Body of pancreas (tissue), 4 donors: ENCODE results near the gene TMCO1. TPM values are rescaled to one million over a fixed set of nuclear protein-coding genes. Genes with fewer than 3 reads are reported as not detected.
"Not testable (repeated sequence)": the region's sequence is repeated elsewhere in the genome, so short reads cannot be mapped to it uniquely, and the experiment has no call there.

Source experiments
- ATAC-seq: fragments of 150-250 bp; one replicate; pipeline ENCODE4 v1.9.1; 2016
- DNase-seq, 4 donors: peaks; one replicate each; pipeline ENCODE4 v3.0.0-alpha.2; 2019
- H3K27ac ChIP-seq, 4 donors: fragments of 200-600 bp; sonication (generic); 1 replicate in 3 of 4; 2 replicates in 1 of 4; pipeline versions ENCODE4 v1.5.1 to v1.6.1; 2016 to 2019; ENCODE audit warnings: mild to moderate bottlenecking in 1 of 4, mixed read lengths in 1 of 4, moderate library complexity in 1 of 4
- H3K27me3 ChIP-seq, 2 donors: fragments of 200-600 bp; sonication (generic); one replicate each; pipeline ENCODE4 v1.6.0; 2016; ENCODE audit warnings: mild to moderate bottlenecking in 1 of 2
- H3K36me3 ChIP-seq, 2 donors: fragments of 200-600 bp; sonication (generic); replicated peaks in 1 of 2; 2 replicates each; pipeline ENCODE4 v1.5.1; 2016; ENCODE audit warnings: low read depth in 2 of 2; ENCODE audit not compliant: insufficient read depth in 1 of 2
- H3K4me1 ChIP-seq: fragments of 200-600 bp; sonication (generic); one replicate; pipeline ENCODE4 v1.6.0; 2016
- H3K4me3 ChIP-seq, 2 donors: fragments of 200-600 bp; sonication (generic); 1 replicate in 1 of 2; 2 replicates in 1 of 2; pipeline ENCODE4 v1.5.1; 2016 to 2019
- H3K9me3 ChIP-seq, 3 donors: fragments of 200-600 bp; sonication (generic); 1 replicate in 2 of 3; 2 replicates in 1 of 3; pipeline ENCODE4 v1.5.1; 2016
- CTCF ChIP-seq, 7 experiments: fragments of 450-650 bp in 4 of 7; fragments of 200-600 bp in 3 of 7; sonication (generic) in 3 of 7; IDR thresholded peaks; one replicate each; pipeline ENCODE4 v1.5.1; 2016 to 2019; ENCODE audit warnings: antibody characterized with exemption in 7 of 7
- POLR2A ChIP-seq, 3 donors: fragments of 450-650 bp; IDR thresholded peaks; one replicate each; pipeline ENCODE4 v1.6.1; 2016; ENCODE audit warnings: antibody characterized with exemption in 3 of 3, mild to moderate bottlenecking in 2 of 3
- WGBS, 2 donors: methylation state at CpG; one replicate each; pipeline ENCODE4 v1.1.5; 2017; 5-methylcytosine and 5-hydroxymethylcytosine counted together
- intact Hi-C: fragments of 100-400 bp; cut with DNase I; formaldehyde crosslinking; loops from one replicate; pipeline ENCODE4 v1.15.1; 2023
- total RNA-seq, 2 donors: library from RNA; depleted of rRNA; stranded (reverse); fragments of >200 nt; gene quantifications; one replicate each; pipeline ENCODE4 v1.1.0, GENCODE V29; 2016

Gene TMCO1
- total RNA-seq, 2 donors from 2014 or later: 29.0 to 39.2 TPM

- no peaks in the 10 kb centered on the region for H3K4me1 ChIP-seq
- no peak for TF ChIP-seq POLR2A (IDR thresholded peaks at IDR 0.05)
- TF ChIP-seq CTCF (IDR thresholded peaks at IDR 0.05): no peak
- no peak overlapping the region for H3K4me3 ChIP-seq
- H3K9me3 ChIP-seq: no peaks in the 10 kb centered on the region
- intact Hi-C loops: no loop called here
- H3K36me3 ChIP-seq: peaks cover 3 to 11% of the 10 kb centered on the region in 2 donors
- no peak for DNase-seq
- ATAC-seq: no peak
- no peak overlapping the region for H3K27ac ChIP-seq
- H3K27me3 ChIP-seq: no peaks in the 10 kb centered on the region
Observed at GRCh38 chr1:165737196-165737595, 31.5 kb downstream of the TMCO1 start.

- Histone ChIP-seq H3K27me3 (no peaks in the 10 kb centered on the region), H3K9me3 (no peaks in the 10 kb centered on the region), H3K4me1 (no peaks in the 10 kb centered on the region), H3K36me3 (peaks cover 3 to 6% of the 10 kb centered on the region in 2 donors), H3K27ac (no peak overlapping the region), H3K4me3 (no peak overlapping the region)
- no peak for ATAC-seq
- intact Hi-C loops: no loop called here
- TF ChIP-seq CTCF (IDR thresholded peaks at IDR 0.05) (no peak), POLR2A (IDR thresholded peaks at IDR 0.05) (no peak)
- no peak for DNase-seq
- 92 to 96% methylated on average over 3 of the region's 3 CpGs for WGBS, 2 donors
Observed at GRCh38 chr1:165734906-165735305, 33.8 kb downstream of the TMCO1 start.

GRCh38 chr1:165726841-165727240 lies 41.8 kb downstream of the TMCO1 start:
- Histone ChIP-seq H3K27me3 (no peaks in the 10 kb centered on the region), H3K4me1 (no peaks in the 10 kb centered on the region), H3K4me3 (no peak overlapping the region), H3K27ac (no peak overlapping the region), H3K36me3 (peaks cover 0 to 3% of the 10 kb centered on the region in 2 donors), H3K9me3 (no peaks in the 10 kb centered on the region)
- no peak for TF ChIP-seq CTCF (IDR thresholded peaks at IDR 0.05)
- no peak for TF ChIP-seq POLR2A (IDR thresholded peaks at IDR 0.05)
- ATAC-seq (no peak), DNase-seq (no peak)
- 95 to 98% methylated on average over 2 of the region's 2 CpGs for WGBS, 2 donors
- intact Hi-C loops: no loop called here

- Histone ChIP-seq H3K27me3 (no peaks in the 10 kb centered on the region), H3K4me3 (no peak overlapping the region), H3K9me3 (no peaks in the 10 kb centered on the region), H3K4me1 (no peaks in the 10 kb centered on the region), H3K36me3 (peaks cover 0 to 3% of the 10 kb centered on the region in 2 donors), H3K27ac (no peak overlapping the region)
- no peak for TF ChIP-seq POLR2A (IDR thresholded peaks at IDR 0.05)
- no peak for TF ChIP-seq CTCF (IDR thresholded peaks at IDR 0.05)
- ATAC-seq (no peak), DNase-seq (no peak)
- intact Hi-C loops: no loop called here
- 85 to 92% methylated on average over 2 of the region's 2 CpGs for WGBS, 2 donors
Observed at GRCh38 chr1:165726169-165726568, 42.5 kb downstream of the TMCO1 start.

- Histone ChIP-seq H3K9me3 (no peaks in the 10 kb centered on the region), H3K27ac (no peak overlapping the region), H3K27me3 (no peaks in the 10 kb centered on the region), H3K4me3 (no peak overlapping the region), H3K4me1 (no peaks in the 10 kb centered on the region), H3K36me3 (no peaks in the 10 kb centered on the region)
- peak; percentile 44 to 73 (median 56) for DNase-seq
- WGBS, 2 donors: 8 to 15% methylated on average over 4 of the region's 4 CpGs
- TF ChIP-seq POLR2A (IDR thresholded peaks at IDR 0.05): no peak
- TF ChIP-seq CTCF (IDR thresholded peaks at IDR 0.05): peak; percentile 30 to 85 (median 71)
- intact Hi-C loops: loop anchor here (5.0 kb wide), 1 partner anchor 194 kb away; no protein-coding TSS in a partner anchor
- ATAC-seq: no peak
Observed at GRCh38 chr1:165717918-165718515, 50.7 kb downstream of the TMCO1 start.

GRCh38 chr1:165716265-165717051 lies 52.2 kb downstream of the TMCO1 start:
- not testable (repeated sequence) for H3K9me3 ChIP-seq, ATAC-seq, H3K36me3 ChIP-seq, DNase-seq, H3K27me3 ChIP-seq, H3K4me3 ChIP-seq, H3K4me1 ChIP-seq, H3K27ac ChIP-seq
- intact Hi-C loops: loop anchor here (5.0 kb wide), 1 partner anchor 196 kb away; no protein-coding TSS in a partner anchor
- 75 to 86% methylated on average over 8 of the region's 8 CpGs for WGBS, 2 donors
